NCI-H2081 treated with DMSO at 0.1 percent for 48 hours (cell line): ENCODE data around the gene TMEM101.
"Not testable (repeated sequence)": the region's sequence is repeated elsewhere in the genome, so short reads cannot be mapped to it uniquely, and the experiment has no call there.

Source experiments
- DNase-seq: peaks from one replicate; lab custom pipeline; 2025; lab: John Stamatoyannopoulos, UW

The TMEM101 gene

GRCh38 chr17:44000141-44000860 lies 14.5 kb downstream of the TMEM101 start:
- DNase-seq, result no peak

GRCh38 chr17:43999024-43999423 lies 15.7 kb downstream of the TMEM101 start:
- DNase-seq, result no peak

- no peak for DNase-seq
Measured at GRCh38 chr17:43998552-43998951, 16.2 kb downstream of the TMEM101 start.

GRCh38 chr17:43997180-43997579 lies 17.6 kb downstream of the TMEM101 start:
- DNase-seq, result not testable (repeated sequence)

- DNase-seq, result no peak
Measured at GRCh38 chr17:43995150-43995471, 19.7 kb downstream of the TMEM101 start.

GRCh38 chr17:43994272-43995149 lies 20.3 kb downstream of the TMEM101 start:
- DNase-seq, result no peak

GRCh38 chr17:43992641-43993040 lies 22.1 kb downstream of the TMEM101 start:
- DNase-seq, result no peak

- no peak for DNase-seq
Measured at GRCh38 chr17:43988301-43988700, 26.5 kb downstream of the TMEM101 start.

- no peak for DNase-seq
Measured at GRCh38 chr17:43987131-43988021, 27.4 kb downstream of the TMEM101 start.

GRCh38 chr17:43986225-43986981 lies 28.4 kb downstream of the TMEM101 start:
- DNase-seq, result no peak

GRCh38 chr17:43984521-43984920 lies 30.2 kb downstream of the TMEM101 start:
- no peak for DNase-seq

GRCh38 chr17:43983515-43984411 lies 31.0 kb downstream of the TMEM101 start:
- no peak for DNase-seq

GRCh38 chr17:43983196-43983514 lies 31.6 kb downstream of the TMEM101 start:
- DNase-seq, result no peak

- DNase-seq, result no peak
Measured at GRCh38 chr17:43982171-43982570, 32.6 kb downstream of the TMEM101 start.

- no peak for DNase-seq
Measured at GRCh38 chr17:43979671-43980070, 35.1 kb downstream of the TMEM101 start.

GRCh38 chr17:43979011-43979410 lies 35.8 kb downstream of the TMEM101 start:
- no peak for DNase-seq

- DNase-seq, result no peak
Measured at GRCh38 chr17:43978078-43978477, 36.7 kb downstream of the TMEM101 start.

- no peak for DNase-seq
Measured at GRCh38 chr17:43976963-43977837, 37.6 kb downstream of the TMEM101 start.

- DNase-seq, result no peak
Measured at GRCh38 chr17:43975898-43976297, 38.9 kb downstream of the TMEM101 start.
